H1 (cell line): ENCODE results near the gene DGKI. TPM values are rescaled to one million over a fixed set of nuclear protein-coding genes. Genes with fewer than 3 reads are reported as not detected.

ENCODE experiments used
- CTCF ChIA-PET: fragments of 300-600 bp; sonication (Branson Sonifier 250); formaldehyde crosslinking; loops from one replicate; lab custom pipeline; 2021; ENCODE audit not compliant: partially characterized antibody; lab: Charles Lee
- POLR2A ChIA-PET: fragments of 300-600 bp; sonication (Branson Sonifier 250); formaldehyde crosslinking; loops from one replicate; lab custom pipeline; 2021; ENCODE audit warnings: inconsistent platforms; ENCODE audit not compliant: partially characterized antibody; lab: Charles Lee
- DNase-seq, 2 experiments: peaks; one replicate each; pipeline versions ENCODE4 v3.0.0 to v3.0.0-alpha.2; 2010 to 2022; ENCODE audit warnings: low spot score in 2 of 2, low read depth in 1 of 2, mixed read lengths in 1 of 2
- FAIRE-seq: peaks from 2 replicates; lab custom pipeline; 2011; peaks lifted over from hg19 to GRCh38; lab: Jason Lieb, UNC
- H2AFZ ChIP-seq: 2 replicates; pipeline ENCODE4 v1.8.1; 2012; ENCODE audit warnings: low read length, inconsistent platforms
- H2AK5ac ChIP-seq: 2 replicates; pipeline ENCODE4 v1.6.1; 2013; ENCODE audit warnings: low read depth, low read length
- H2BK120ac ChIP-seq: replicated peaks from 2 replicates; pipeline ENCODE3; 2013; ENCODE audit warnings: low read depth, low read length, inconsistent platforms
- H2BK12ac ChIP-seq: 2 replicates; pipeline ENCODE4 v1.6.1; 2013; ENCODE audit warnings: low read depth, low read length
- H2BK15ac ChIP-seq: 2 replicates; pipeline ENCODE4 v1.6.1; 2013; ENCODE audit warnings: low read length
- H2BK20ac ChIP-seq: 2 replicates; pipeline ENCODE4 v1.6.1; 2013; ENCODE audit warnings: low read length
- H2BK5ac ChIP-seq: 2 replicates; pipeline ENCODE4 v1.6.1; 2013; ENCODE audit warnings: low read depth, low read length
- H3K14ac ChIP-seq: 2 replicates; pipeline ENCODE4 v1.6.1; 2013; ENCODE audit warnings: inconsistent platforms; ENCODE audit not compliant: insufficient read length
- H3K18ac ChIP-seq: 2 replicates; pipeline ENCODE4 v1.6.1; 2013; ENCODE audit warnings: low read length; ENCODE audit errors: extremely low read depth
- H3K23ac ChIP-seq: 2 replicates; pipeline ENCODE4 v1.6.1; 2013; ENCODE audit warnings: inconsistent platforms; ENCODE audit not compliant: insufficient read length
- H3K23me2 ChIP-seq: 2 replicates; pipeline ENCODE4 v1.6.1; 2013; ENCODE audit warnings: low read depth, low read length
- H3K27ac ChIP-seq: 2 replicates; pipeline ENCODE4 v1.6.1; 2011; ENCODE audit warnings: low read depth, low read length, inconsistent platforms
- H3K27me3 ChIP-seq, 4 experiments: replicated peaks in 1 of 4; 1 replicate in 1 of 4; 2 replicates in 3 of 4; pipeline versions ENCODE4 v1.6.1 to v1.8.1; 2011 to 2013; ENCODE audit warnings: low read length in 3 of 4, mild to moderate bottlenecking in 3 of 4, inconsistent platforms in 2 of 4, mixed read lengths in 2 of 4, moderate library complexity in 1 of 4; ENCODE audit not compliant: control insufficient read depth in 3 of 4, insufficient read depth in 3 of 4; ENCODE audit errors: extremely low read depth in 1 of 4
- H3K36me3 ChIP-seq, 4 experiments: 2 replicates each; pipeline versions ENCODE4 v1.6.1 to v1.8.1; 2011 to 2013; ENCODE audit warnings: mild to moderate bottlenecking in 4 of 4, low read length in 3 of 4, moderate library complexity in 2 of 4, control low read depth in 1 of 4, inconsistent platforms in 1 of 4; ENCODE audit not compliant: insufficient read depth in 4 of 4, control insufficient read depth in 2 of 4
- H3K4ac ChIP-seq: replicated peaks from 2 replicates; pipeline ENCODE3; 2013; ENCODE audit warnings: low read length, low read depth, mixed read lengths, inconsistent platforms; ENCODE audit not compliant: insufficient read length
- H3K4me1 ChIP-seq, 4 experiments: replicated peaks in 1 of 4; 1 replicate in 1 of 4; 2 replicates in 3 of 4; pipeline versions ENCODE4 v1.6.1 to v1.8.1; 2011 to 2013; ENCODE audit warnings: low read length in 3 of 4, inconsistent platforms in 2 of 4, mixed read lengths in 1 of 4; ENCODE audit not compliant: insufficient read depth in 4 of 4, control insufficient read depth in 3 of 4
- H3K4me2 ChIP-seq, 2 experiments: 2 replicates each; pipeline versions ENCODE4 v1.6.1 to v1.8.1; 2011 to 2013; ENCODE audit warnings: low read depth in 2 of 2, low read length in 2 of 2, control low read depth in 1 of 2, inconsistent platforms in 1 of 2, mild to moderate bottlenecking in 1 of 2; ENCODE audit not compliant: insufficient read depth in 1 of 2
- H3K4me3 ChIP-seq, 4 experiments: fragments of 200-600, 300-600 bp in 1 of 4; sonication (generic), shearing (Covaris generic), sonication (Bioruptor Twin) in 1 of 4; 2 replicates each; pipeline versions ENCODE4 v1.5.1 to v1.8.1; 2011 to 2016; ENCODE audit warnings: low read length in 4 of 4, low read depth in 3 of 4, control low read depth in 2 of 4, inconsistent platforms in 2 of 4, mild to moderate bottlenecking in 2 of 4, mixed read lengths in 1 of 4, moderate library complexity in 1 of 4; ENCODE audit not compliant: insufficient read depth in 2 of 4; ENCODE audit errors: extremely low read depth in 1 of 4
- H3K56ac ChIP-seq: replicated peaks from 2 replicates; pipeline ENCODE3; 2013; ENCODE audit warnings: low read depth, mild to moderate bottlenecking, mixed read lengths, low read length, inconsistent platforms; ENCODE audit not compliant: insufficient read length
- H3K79me1 ChIP-seq: 2 replicates; pipeline ENCODE4 v1.6.1; 2013; ENCODE audit warnings: low read depth, low read length, control low read depth
- H3K79me2 ChIP-seq, 2 experiments: 2 replicates each; pipeline versions ENCODE4 v1.6.1 to v1.8.1; 2012 to 2013; ENCODE audit warnings: low read length in 2 of 2, mild to moderate bottlenecking in 2 of 2, inconsistent platforms in 1 of 2; ENCODE audit not compliant: insufficient read depth in 2 of 2, control insufficient read depth in 1 of 2
- H3K9ac ChIP-seq, 4 experiments: replicated peaks in 1 of 4; 1 replicate in 1 of 4; 2 replicates in 3 of 4; pipeline versions ENCODE4 v1.6.1 to v1.8.1; 2011 to 2013; ENCODE audit warnings: low read depth in 3 of 4, low read length in 3 of 4, control low read depth in 2 of 4, mild to moderate bottlenecking in 2 of 4, moderate library complexity in 2 of 4, inconsistent platforms in 1 of 4; ENCODE audit errors: extremely low read depth in 1 of 4
- H3K9me3 ChIP-seq, 2 experiments: 2 replicates each; pipeline versions ENCODE4 v1.6.1 to v1.8.1; 2012 to 2013; ENCODE audit warnings: mild to moderate bottlenecking in 2 of 2, moderate library complexity in 2 of 2, control low read depth in 1 of 2, inconsistent platforms in 1 of 2, low read depth in 1 of 2, low read length in 1 of 2, mixed read lengths in 1 of 2; ENCODE audit not compliant: insufficient read depth in 2 of 2
- H4K20me1 ChIP-seq, 2 experiments: replicated peaks in 1 of 2; 2 replicates each; pipeline versions ENCODE3 to v1.8.1; 2011 to 2013; ENCODE audit warnings: inconsistent platforms in 2 of 2, low read length in 2 of 2, mild to moderate bottlenecking in 1 of 2; ENCODE audit not compliant: insufficient read depth in 2 of 2, control insufficient read depth in 1 of 2
- H4K5ac ChIP-seq: 2 replicates; pipeline ENCODE4 v1.6.1; 2013; ENCODE audit warnings: low read length, low read depth, mixed read lengths, inconsistent platforms; ENCODE audit not compliant: insufficient read length
- H4K8ac ChIP-seq: 2 replicates; pipeline ENCODE4 v1.8.0; 2013; ENCODE audit warnings: mild to moderate bottlenecking, moderate library complexity, low read length, inconsistent platforms; ENCODE audit not compliant: insufficient read depth; ENCODE audit errors: extremely low read depth
- H4K91ac ChIP-seq: replicated peaks from 2 replicates; pipeline ENCODE3; 2013; ENCODE audit warnings: low read length, mixed read lengths, inconsistent platforms; ENCODE audit not compliant: insufficient read length
- CHD1 ChIP-seq: IDR thresholded peaks from 2 replicates; pipeline ENCODE4 v1.6.1; 2012; ENCODE audit warnings: low read depth, low read length, improper control_type of control experiment
- CREB1 ChIP-seq: IDR thresholded peaks from 2 replicates; pipeline ENCODE4 v1.6.1; 2012; ENCODE audit warnings: inconsistent platforms
- MAFK ChIP-seq: IDR thresholded peaks from 2 replicates; pipeline ENCODE4 v1.6.1; 2012; ENCODE audit warnings: low read depth, mild to moderate bottlenecking, improper control_type of control experiment, low read length
- SAP30 ChIP-seq: fragments of 300-600 bp; sonication (generic); IDR thresholded peaks from 2 replicates; pipeline ENCODE4 v1.7.1; 2012; ENCODE audit warnings: low read length, moderate library complexity, mild to moderate bottlenecking, inconsistent platforms; ENCODE audit not compliant: insufficient read depth, insufficient replicate concordance
- SIRT6 ChIP-seq: IDR thresholded peaks from one replicate; pipeline ENCODE4 v1.7.1; 2012; ENCODE audit warnings: low read length, inconsistent platforms
- SRF ChIP-seq: IDR thresholded peaks from 2 replicates; pipeline ENCODE4 v1.6.1; 2011; ENCODE audit warnings: mild to moderate bottlenecking, low read depth, low read length, moderate library complexity
- TAF7 ChIP-seq: optimal IDR thresholded peaks from 2 replicates; pipeline ENCODE3; 2011; ENCODE audit warnings: low read depth, mild to moderate bottlenecking, inconsistent platforms, low read length, moderate library complexity, borderline replicate concordance
- WGBS, 2 experiments: shearing (Covaris generic) in 1 of 2; methylation state at CpG; one replicate each; pipeline versions ENCODE4 v1.1.6 to v1.1.7; 2013 to 2015; ENCODE audit warnings: low lambda C conversion rate in 2 of 2, mixed read lengths in 2 of 2, inconsistent platforms in 1 of 2, low coverage in 1 of 2, missing lambda C conversion rate in 1 of 2; ENCODE audit not compliant: insufficient replicate concordance in 2 of 2, insufficient coverage in 1 of 2, insufficient read length in 1 of 2; ENCODE audit errors: extremely low coverage in 1 of 2, missing lambda C conversion rate in 1 of 2; 5-methylcytosine and 5-hydroxymethylcytosine counted together
- polyA plus RNA-seq, 7 experiments: library from polyadenylated mRNA; depleted of rRNA in 3 of 7; stranded (reverse) in 5 of 7; unstranded in 2 of 7; fragments of >200 nt in 5 of 7; fragments of 200-250 nt in 2 of 7; gene quantifications; 1 replicate in 5 of 7; 2 replicates in 1 of 7; 4 replicates in 1 of 7; pipeline versions ENCODE4 v1.2.1 to v1.2.3, GENCODE V29; 2011 to 2013; ENCODE audit warnings: missing spikeins in 2 of 7, mixed read lengths in 2 of 7
- total RNA-seq: library from RNA; stranded (reverse); fragmentation: NEBNext Ultra II Directional; extraction: Animal tissue kit (Norgen Biotek cat#: 25700); gene quantifications from 2 replicates; pipeline ENCODE4 v1.2.1, GENCODE V29; 2021

DGKI gene
- total and polyA plus RNA-seq, 2 of the 8 experiments (the other 6 are each of a cell fraction or from before 2014, with no cell fraction given) = 0.20 to 0.71 TPM

GRCh38 chr7:137480401-137480800, 366.4 kb downstream of the DGKI start:
- CTCF ChIA-PET = no interaction called here
- 92% methylated on average over 1 of the region's 1 CpG; no CpG with 5 or more reads in 1 of the 2 experiments for WGBS, 2 experiments
- no peak overlapping the region for H3K4me3 ChIP-seq

More at GRCh38 chr7:137480401-137480800, 366.4 kb downstream of the DGKI start:
- Histone ChIP-seq H3K14ac (no peak overlapping the region), H3K27ac (no peak overlapping the region), H3K79me2 (no peaks in the 10 kb centered on the region), H3K4me2 (no peak overlapping the region), H3K23me2 (no peaks in the 10 kb centered on the region), H3K18ac (no peak overlapping the region), H4K8ac (no peak overlapping the region), H4K20me1 (no peaks in the 10 kb centered on the region), H2BK120ac (no peak overlapping the region), H2BK12ac (no peak overlapping the region), H3K79me1 (no peaks in the 10 kb centered on the region), H3K4me1 (no peaks in the 10 kb centered on the region), H3K56ac (no peak overlapping the region), H3K27me3 (no peaks in the 10 kb centered on the region), H2AFZ (no peak overlapping the region), H3K4ac (no peak overlapping the region), H2BK5ac (no peak overlapping the region), H3K36me3 (no peaks in the 10 kb centered on the region), H2AK5ac (no peak overlapping the region), H3K9me3 (peaks cover 0 to 3% of the 10 kb centered on the region in 2 experiments; a peak in 1 of 4 replicates), H4K5ac (no peak overlapping the region), H4K91ac (no peak overlapping the region), H2BK15ac (no peak overlapping the region), H3K9ac (no peak overlapping the region), H3K23ac (no peak overlapping the region), H2BK20ac (no peak overlapping the region)
- TF ChIP-seq TAF7 (no peak), SRF (no peak), MAFK (no peak), SIRT6 (no peak), CREB1 (no peak), CHD1 (no peak), SAP30 (no peak)
- POLR2A ChIA-PET = no interaction called here
- DNase-seq (no peak), FAIRE-seq (no peak)
